Activated T-helper 1 cell treated with anti-CD3 and anti-CD28 coated beads, Interleukin-12 subunit alpha, Interleukin-12 subunit beta, Interleukin-2, Interleukin-4 antibody, amounts not matched to agents 30 ng/mL and 10 ng/mL and 1 ng/mL, durations not matched to agents 14 hours and 24 hours and 36 hours (primary cell): Measurements from ENCODE around the gene ZBTB20. TPM values are rescaled to one million over a fixed set of nuclear protein-coding genes. Genes with fewer than 3 reads are reported as not detected.

ENCODE experiments used
- DNase-seq: peaks from one replicate; pipeline ENCODE4 v3.0.0; 2021; ENCODE audit warnings: low spot score
- H3K27ac Mint-ChIP-seq: one replicate; pipeline ENCODE4 v1.8.0; 2021; ENCODE audit warnings: mild to moderate bottlenecking, mixed read lengths
- H3K27me3 Mint-ChIP-seq: one replicate; pipeline ENCODE4 v1.8.0; 2022; ENCODE audit warnings: mild to moderate bottlenecking, moderate library complexity, mixed read lengths; ENCODE audit not compliant: insufficient read depth
- H3K36me3 Mint-ChIP-seq: one replicate; pipeline ENCODE4 v1.8.0; 2021; ENCODE audit warnings: low read depth, mixed read lengths
- H3K4me1 Mint-ChIP-seq: one replicate; pipeline ENCODE4 v1.8.0; 2021; ENCODE audit warnings: low read depth, mixed read lengths
- H3K4me3 Mint-ChIP-seq: one replicate; pipeline ENCODE4 v1.8.0; 2021; ENCODE audit warnings: mild to moderate bottlenecking, moderate library complexity, mixed read lengths
- H3K9me3 Mint-ChIP-seq: one replicate; pipeline ENCODE4 v1.8.0; 2021; ENCODE audit warnings: mixed read lengths
- intact Hi-C: fragments of 100-400 bp; cut with micrococcal nuclease; formaldehyde crosslinking; loops from one replicate; pipeline ENCODE4 v1.15.1; 2024
- total RNA-seq: library from RNA; stranded (reverse); gene quantifications from 2 replicates; pipeline ENCODE4 v1.2.3, GENCODE V29; 2022

Gene ZBTB20
- total RNA-seq, 1 donor from 2014 or later, result 4.1 TPM

DNA sequence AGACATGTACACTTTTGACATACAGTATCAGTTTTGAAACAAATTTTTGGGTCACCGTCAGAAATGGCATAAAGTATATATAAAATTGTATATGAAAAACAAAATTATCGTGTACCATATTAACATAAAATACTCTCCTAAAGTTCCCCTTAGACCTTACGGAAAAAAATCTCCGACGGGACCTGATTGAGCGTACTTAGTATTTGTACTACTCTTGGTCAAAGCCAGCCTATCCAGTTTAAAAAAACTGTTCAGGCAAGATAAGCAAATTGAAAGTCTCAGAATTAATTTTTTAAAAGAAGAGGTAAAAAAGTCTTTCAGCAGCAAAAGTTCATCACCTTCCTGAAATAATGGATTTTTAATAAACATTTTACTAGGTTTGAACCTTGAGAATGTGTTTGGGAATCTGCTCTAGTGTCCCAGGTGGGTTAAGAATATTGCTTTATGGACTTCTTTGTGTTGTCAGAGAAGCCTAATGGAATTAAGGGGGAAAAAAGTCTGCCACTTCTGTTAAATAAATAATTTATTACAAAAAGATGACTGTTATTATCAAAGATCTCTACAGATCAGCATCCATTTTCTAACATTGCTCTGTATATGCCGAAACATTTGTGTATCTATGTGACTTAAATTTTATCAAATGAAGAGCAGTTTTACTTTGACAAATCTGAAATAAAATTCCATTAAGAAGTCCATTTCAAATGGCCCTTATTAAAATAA is 48.6 kb downstream of the ZBTB20 start:
- no peak overlapping the region for H3K4me3 Mint-ChIP-seq
- intact Hi-C loops, result loop anchor here (10.0 kb wide), 2 partner anchors 236 to 944 kb away; no protein-coding TSS in a partner anchor
- no peak for DNase-seq
- H3K9me3 Mint-ChIP-seq, result no peaks in the 10 kb centered on the region
- peaks cover 16% of the 10 kb centered on the region for H3K4me1 Mint-ChIP-seq
- no peaks in the 10 kb centered on the region for H3K36me3 Mint-ChIP-seq
- H3K27ac Mint-ChIP-seq, result no peak overlapping the region
- no peaks in the 10 kb centered on the region for H3K27me3 Mint-ChIP-seq

DNA sequence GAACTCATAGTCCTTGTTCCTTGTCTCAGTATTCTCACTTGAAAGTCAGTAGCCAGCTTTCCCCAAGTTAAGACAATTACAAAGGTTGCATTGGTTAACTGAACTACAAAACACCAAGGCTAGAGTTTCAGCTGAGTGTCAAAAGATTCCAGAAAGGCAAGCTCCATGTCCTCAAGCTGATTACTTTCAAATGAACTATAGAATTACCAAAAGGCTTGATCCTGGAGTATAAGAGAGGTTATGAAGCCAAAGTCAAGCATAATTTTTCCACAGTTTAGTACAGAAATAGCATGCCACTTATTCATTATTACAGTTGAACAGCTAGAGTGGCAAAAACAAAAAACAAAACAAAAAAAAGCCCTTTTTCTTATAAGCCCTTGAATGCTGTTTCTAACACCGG is 51.9 kb downstream of the ZBTB20 start:
- Mint-ChIP-seq H3K4me1 (peaks cover 8% of the 10 kb centered on the region), H3K36me3 (no peaks in the 10 kb centered on the region), H3K27me3 (no peaks in the 10 kb centered on the region), H3K4me3 (no peak overlapping the region), H3K27ac (no peak overlapping the region), H3K9me3 (no peaks in the 10 kb centered on the region)
- no peak for DNase-seq
- intact Hi-C loops, result loop anchor here (10.0 kb wide), 2 partner anchors 240 to 940 kb away; no protein-coding TSS in a partner anchor

GRCh38 chr3:115092220-115092791 is 54.8 kb downstream of the ZBTB20 start:
- intact Hi-C loops, result loop anchor here (1.0 to 10.0 kb wide), 7 partner anchors 54 to 938 kb away; partner anchors contain the start of gene ZBTB20
- H3K4me1 Mint-ChIP-seq, result no peaks in the 10 kb centered on the region
- no peak overlapping the region for H3K27ac Mint-ChIP-seq
- no peaks in the 10 kb centered on the region for H3K9me3 Mint-ChIP-seq
- no peaks in the 10 kb centered on the region for H3K27me3 Mint-ChIP-seq
- H3K4me3 Mint-ChIP-seq, result no peak overlapping the region
- DNase-seq, result peak; percentile 12
- no peaks in the 10 kb centered on the region for H3K36me3 Mint-ChIP-seq

GRCh38 chr3:115090712-115091111 is 56.4 kb downstream of the ZBTB20 start:
- intact Hi-C loops, result loop anchor here (10.0 kb wide), 2 partner anchors 244 to 936 kb away; no protein-coding TSS in a partner anchor
- Mint-ChIP-seq H3K9me3 (no peaks in the 10 kb centered on the region), H3K27ac (no peak overlapping the region), H3K27me3 (no peaks in the 10 kb centered on the region), H3K4me3 (no peak overlapping the region), H3K36me3 (no peaks in the 10 kb centered on the region), H3K4me1 (no peaks in the 10 kb centered on the region)
- DNase-seq, result no peak

GRCh38 chr3:115089481-115089880 is 57.6 kb downstream of the ZBTB20 start:
- Mint-ChIP-seq H3K9me3 (no peaks in the 10 kb centered on the region), H3K4me1 (no peaks in the 10 kb centered on the region), H3K27ac (no peak overlapping the region), H3K4me3 (no peak overlapping the region), H3K36me3 (no peaks in the 10 kb centered on the region), H3K27me3 (no peaks in the 10 kb centered on the region)
- no peak for DNase-seq
- intact Hi-C loops, result no loop called here

DNA sequence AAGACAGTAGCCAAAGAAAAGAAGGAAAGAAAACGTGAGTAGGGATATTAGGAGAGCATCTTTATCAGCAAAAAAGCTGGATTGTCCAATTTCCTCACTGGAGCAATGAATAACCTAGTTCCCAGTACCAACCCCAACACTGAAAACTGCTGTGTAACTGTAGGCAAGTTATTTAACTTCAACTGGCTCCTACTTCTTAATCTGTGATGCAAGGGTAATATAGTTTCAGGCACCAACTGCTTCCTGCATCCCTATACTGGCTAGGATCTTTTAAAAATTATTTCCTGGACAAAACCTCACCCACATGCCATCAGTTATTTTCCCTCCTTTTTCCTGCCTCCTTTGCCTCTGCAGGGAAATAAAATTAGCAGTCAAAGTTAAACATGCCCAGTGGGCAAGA is 59.6 kb downstream of the ZBTB20 start:
- Mint-ChIP-seq H3K9me3 (no peaks in the 10 kb centered on the region), H3K4me3 (no peak overlapping the region), H3K36me3 (no peaks in the 10 kb centered on the region), H3K27me3 (no peaks in the 10 kb centered on the region), H3K4me1 (no peaks in the 10 kb centered on the region), H3K27ac (no peak overlapping the region)
- intact Hi-C loops, result no loop called here
- DNase-seq, result no peak

DNA sequence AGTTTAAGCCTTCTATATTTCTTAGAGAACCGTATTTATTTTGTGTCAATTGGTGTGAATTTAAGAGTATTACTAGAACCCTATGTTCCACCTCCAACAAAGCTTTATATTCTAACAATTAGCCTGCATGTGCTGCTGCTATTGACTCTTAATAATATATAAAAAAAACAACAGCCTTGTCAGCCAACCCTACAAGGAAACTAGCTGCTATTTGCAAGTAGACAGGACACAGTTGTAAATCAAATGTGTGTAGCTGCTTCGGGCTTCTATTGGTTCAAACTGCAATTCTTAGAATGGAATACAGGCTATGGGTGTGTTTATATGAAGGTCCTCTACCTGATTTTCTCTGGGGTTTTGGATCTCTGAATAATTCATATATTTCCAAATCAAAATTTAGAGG is 60.7 kb downstream of the ZBTB20 start:
- no peaks in the 10 kb centered on the region for H3K9me3 Mint-ChIP-seq
- H3K27me3 Mint-ChIP-seq, result no peaks in the 10 kb centered on the region
- intact Hi-C loops, result no loop called here
- no peak overlapping the region for H3K4me3 Mint-ChIP-seq
- no peaks in the 10 kb centered on the region for H3K36me3 Mint-ChIP-seq
- H3K4me1 Mint-ChIP-seq, result no peaks in the 10 kb centered on the region
- no peak overlapping the region for H3K27ac Mint-ChIP-seq
- DNase-seq, result no peak

DNA sequence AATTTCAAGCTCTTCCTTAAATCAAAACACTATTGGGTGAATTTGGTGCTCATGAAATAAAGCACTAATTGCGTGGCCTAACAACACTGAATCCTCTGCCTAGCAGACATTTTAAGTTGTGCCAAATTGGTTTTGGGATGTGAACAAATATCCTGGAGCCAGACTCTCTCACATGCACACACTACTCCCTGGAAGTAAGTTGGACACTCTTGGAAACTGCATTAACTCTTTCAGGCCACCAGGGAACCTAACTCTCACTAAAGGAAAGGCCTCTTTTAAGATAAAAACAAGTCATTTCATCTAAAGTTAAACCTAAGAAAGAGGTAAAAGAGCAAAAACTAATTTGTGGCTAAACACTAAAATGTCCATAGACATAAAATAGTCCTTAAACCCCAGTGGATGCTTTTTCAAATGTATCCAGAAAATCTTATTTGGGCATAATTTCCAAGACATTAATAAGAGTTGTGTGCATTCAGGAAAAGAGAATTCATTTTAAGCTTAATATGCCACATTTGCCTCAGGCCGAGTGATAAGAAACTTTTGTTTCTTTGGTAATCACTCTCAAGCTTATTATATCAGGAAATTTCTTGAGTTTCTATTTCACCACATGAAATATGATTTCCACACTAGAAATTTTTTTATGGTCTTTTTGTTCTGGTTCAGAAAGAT is 61.8 kb downstream of the ZBTB20 start:
- DNase-seq, result no peak
- Mint-ChIP-seq H3K27me3 (no peaks in the 10 kb centered on the region), H3K9me3 (no peaks in the 10 kb centered on the region), H3K4me1 (no peaks in the 10 kb centered on the region), H3K27ac (no peak overlapping the region), H3K36me3 (no peaks in the 10 kb centered on the region), H3K4me3 (no peak overlapping the region)
- intact Hi-C loops, result no loop called here

GRCh38 chr3:115084686-115085085 is 62.4 kb downstream of the ZBTB20 start:
- Mint-ChIP-seq H3K36me3 (no peaks in the 10 kb centered on the region), H3K27me3 (no peaks in the 10 kb centered on the region)

GRCh38 chr3:115082260-115082659 is 64.8 kb downstream of the ZBTB20 start:
- Mint-ChIP-seq H3K4me3 (no peak overlapping the region), H3K9me3 (no peaks in the 10 kb centered on the region), H3K36me3 (no peaks in the 10 kb centered on the region), H3K27ac (no peak overlapping the region), H3K4me1 (no peaks in the 10 kb centered on the region), H3K27me3 (no peaks in the 10 kb centered on the region)
- no peak for DNase-seq
- intact Hi-C loops, result no loop called here

More at GRCh38 chr3:115084686-115085085, 62.4 kb downstream of the ZBTB20 start:
- H3K9me3 Mint-ChIP-seq, result no peaks in the 10 kb centered on the region
- H3K27ac Mint-ChIP-seq, result no peak overlapping the region
- intact Hi-C loops, result no loop called here
- H3K4me1 Mint-ChIP-seq, result no peaks in the 10 kb centered on the region
- DNase-seq, result no peak
- H3K4me3 Mint-ChIP-seq, result no peak overlapping the region

GRCh38 chr3:115081444-115081843 is 65.6 kb downstream of the ZBTB20 start:
- Mint-ChIP-seq H3K27me3 (no peaks in the 10 kb centered on the region), H3K4me3 (no peak overlapping the region), H3K4me1 (no peaks in the 10 kb centered on the region), H3K9me3 (no peaks in the 10 kb centered on the region), H3K36me3 (no peaks in the 10 kb centered on the region), H3K27ac (no peak overlapping the region)
- intact Hi-C loops, result loop anchor here (2.0 kb wide), 1 partner anchor 255 kb away; no protein-coding TSS in a partner anchor
- no peak for DNase-seq

GRCh38 chr3:115077501-115078250 is 69.4 kb downstream of the ZBTB20 start:
- Mint-ChIP-seq H3K4me3 (no peak overlapping the region), H3K27ac (no peak overlapping the region), H3K9me3 (no peaks in the 10 kb centered on the region), H3K4me1 (no peaks in the 10 kb centered on the region), H3K36me3 (no peaks in the 10 kb centered on the region), H3K27me3 (no peaks in the 10 kb centered on the region)
- intact Hi-C loops, result no loop called here
- DNase-seq, result no peak
